ENCODE results near the gene URB2. TPM values are rescaled to one million over a fixed set of nuclear protein-coding genes. Genes with fewer than 3 reads are reported as not detected.

The URB2 gene
- total RNA-seq, 1 donor from 2014 or later = 16.5 TPM

DNA sequence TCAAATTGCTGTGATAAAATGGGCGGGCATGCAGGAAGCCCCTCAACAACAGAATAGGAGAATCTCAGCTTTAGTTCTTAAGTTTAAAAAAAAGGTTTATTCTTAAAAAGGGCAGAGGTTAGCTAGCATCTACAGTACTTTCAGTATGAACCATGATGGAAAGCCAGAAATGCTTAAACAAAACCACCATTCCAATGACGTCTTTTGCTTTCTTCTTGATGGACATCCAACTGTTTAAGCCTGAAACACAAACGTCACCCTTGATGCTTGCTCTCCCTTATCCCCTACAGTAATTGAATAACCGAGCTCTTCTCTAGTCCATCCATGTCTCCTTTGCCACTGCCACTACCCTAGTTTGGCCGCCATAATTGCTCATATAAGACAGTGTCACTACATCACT, 25.8 kb upstream of the URB2 start:
- Mint-ChIP-seq H3K4me3 (no peak overlapping the region), H3K36me3 (peaks cover 21% of the 10 kb centered on the region), H3K27ac (no peak overlapping the region), H3K27me3 (no peaks in the 10 kb centered on the region), H3K9me3 (no peaks in the 10 kb centered on the region), H3K4me1 (ENCODE audit: unreplicated experiment) (no peaks in the 10 kb centered on the region)
- no peak for DNase-seq (ENCODE audit: extremely low spot score, unreplicated experiment)
- TF ChIP-seq, protein P1, sequence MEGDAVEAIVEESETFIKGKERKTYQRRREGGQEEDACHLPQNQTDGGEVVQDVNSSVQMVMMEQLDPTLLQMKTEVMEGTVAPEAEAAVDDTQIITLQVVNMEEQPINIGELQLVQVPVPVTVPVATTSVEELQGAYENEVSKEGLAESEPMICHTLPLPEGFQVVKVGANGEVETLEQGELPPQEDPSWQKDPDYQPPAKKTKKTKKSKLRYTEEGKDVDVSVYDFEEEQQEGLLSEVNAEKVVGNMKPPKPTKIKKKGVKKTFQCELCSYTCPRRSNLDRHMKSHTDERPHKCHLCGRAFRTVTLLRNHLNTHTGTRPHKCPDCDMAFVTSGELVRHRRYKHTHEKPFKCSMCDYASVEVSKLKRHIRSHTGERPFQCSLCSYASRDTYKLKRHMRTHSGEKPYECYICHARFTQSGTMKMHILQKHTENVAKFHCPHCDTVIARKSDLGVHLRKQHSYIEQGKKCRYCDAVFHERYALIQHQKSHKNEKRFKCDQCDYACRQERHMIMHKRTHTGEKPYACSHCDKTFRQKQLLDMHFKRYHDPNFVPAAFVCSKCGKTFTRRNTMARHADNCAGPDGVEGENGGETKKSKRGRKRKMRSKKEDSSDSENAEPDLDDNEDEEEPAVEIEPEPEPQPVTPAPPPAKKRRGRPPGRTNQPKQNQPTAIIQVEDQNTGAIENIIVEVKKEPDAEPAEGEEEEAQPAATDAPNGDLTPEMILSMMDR (conservative IDR thresholded peaks at IDR 0.05) = no peak

- Mint-ChIP-seq H3K4me3 (no peak overlapping the region), H3K27ac (no peak overlapping the region), H3K27me3 (no peaks in the 10 kb centered on the region), H3K9me3 (no peaks in the 10 kb centered on the region), H3K4me1 (ENCODE audit: unreplicated experiment) (no peaks in the 10 kb centered on the region), H3K36me3 (peaks cover 25% of the 10 kb centered on the region)
- TF ChIP-seq, protein P1 (conservative IDR thresholded peaks at IDR 0.05) = no peak
- no peak for DNase-seq (ENCODE audit: extremely low spot score, unreplicated experiment)
Measured at GRCh38 chr1:229603371-229604005, 22.6 kb upstream of the URB2 start.

- Mint-ChIP-seq H3K27me3 (no peaks in the 10 kb centered on the region), H3K27ac (no peak overlapping the region), H3K36me3 (peaks cover 26% of the 10 kb centered on the region), H3K9me3 (no peaks in the 10 kb centered on the region), H3K4me3 (no peak overlapping the region), H3K4me1 (ENCODE audit: unreplicated experiment) (no peaks in the 10 kb centered on the region)
- TF ChIP-seq, protein P1 (conservative IDR thresholded peaks at IDR 0.05) = no peak
- no peak for DNase-seq (ENCODE audit: extremely low spot score, unreplicated experiment)
Measured at GRCh38 chr1:229607370-229607769, 18.7 kb upstream of the URB2 start.

DNA sequence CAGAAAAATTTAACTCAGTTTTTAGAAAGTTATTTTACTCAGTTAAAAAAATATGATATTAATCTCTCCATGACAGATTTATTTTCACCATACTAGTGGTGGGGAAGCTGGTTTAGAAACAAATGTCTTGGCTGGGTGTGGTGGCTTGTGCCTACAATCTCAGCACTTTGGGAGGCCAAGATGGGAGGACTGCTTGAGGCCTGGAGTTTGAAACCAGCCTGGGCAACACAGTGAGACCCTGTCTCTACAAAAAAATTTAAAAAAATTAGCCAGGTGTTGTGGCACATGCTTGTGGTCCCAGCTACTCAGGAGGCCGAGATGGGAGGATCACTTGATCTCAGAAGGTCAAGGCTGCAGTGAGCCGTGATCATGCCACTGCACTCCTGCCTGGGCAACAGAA, 17.5 kb upstream of the URB2 start:
- DNase-seq (ENCODE audit: extremely low spot score, unreplicated experiment) = no peak
- Mint-ChIP-seq H3K4me3 (no peak overlapping the region), H3K4me1 (ENCODE audit: unreplicated experiment) (no peaks in the 10 kb centered on the region), H3K27ac (no peak overlapping the region), H3K9me3 (no peaks in the 10 kb centered on the region), H3K27me3 (no peaks in the 10 kb centered on the region), H3K36me3 (peaks cover 32% of the 10 kb centered on the region)
- TF ChIP-seq, protein P1 (conservative IDR thresholded peaks at IDR 0.05) = no peak

- Mint-ChIP-seq H3K4me1 (ENCODE audit: unreplicated experiment) (no peaks in the 10 kb centered on the region), H3K9me3 (no peaks in the 10 kb centered on the region), H3K27me3 (no peaks in the 10 kb centered on the region), H3K36me3 (peaks cover 20% of the 10 kb centered on the region), H3K4me3 (no peak overlapping the region), H3K27ac (no peak overlapping the region)
- DNase-seq (ENCODE audit: extremely low spot score, unreplicated experiment) = no peak
- TF ChIP-seq, protein P1 (conservative IDR thresholded peaks at IDR 0.05) = no peak
Measured at GRCh38 chr1:229613938-229614337, 12.1 kb upstream of the URB2 start.
